GM19452 (cell line): ENCODE measurements around the gene PLCB4.

Experiments used
- ATAC-seq: cut with Tn5 transposase; IDR thresholded peaks from one replicate; pipeline ENCODE4 v1.9.1; 2021; ENCODE audit not compliant: unreplicated experiment

Gene PLCB4

DNA sequence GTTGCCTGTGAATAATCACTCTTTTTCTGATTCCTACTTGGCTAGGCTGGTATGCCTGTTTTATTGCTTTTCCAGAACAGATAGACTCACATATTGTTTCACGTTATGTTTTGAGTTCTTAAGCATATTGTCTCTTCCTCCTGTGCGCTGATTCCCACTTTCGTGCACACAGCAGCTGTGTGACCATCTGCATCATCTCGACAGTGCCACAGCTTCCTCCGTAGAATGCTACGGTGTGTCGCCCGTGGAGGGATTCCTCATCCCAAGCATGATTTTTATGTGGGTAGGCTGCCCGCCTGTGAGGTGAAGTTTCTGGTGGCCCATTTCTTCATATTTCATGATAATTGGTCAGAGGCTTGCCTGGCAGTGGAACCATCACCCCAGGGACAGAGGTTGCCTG is 31.8 kb downstream of the PLCB4 start:
- no peak for ATAC-seq

DNA sequence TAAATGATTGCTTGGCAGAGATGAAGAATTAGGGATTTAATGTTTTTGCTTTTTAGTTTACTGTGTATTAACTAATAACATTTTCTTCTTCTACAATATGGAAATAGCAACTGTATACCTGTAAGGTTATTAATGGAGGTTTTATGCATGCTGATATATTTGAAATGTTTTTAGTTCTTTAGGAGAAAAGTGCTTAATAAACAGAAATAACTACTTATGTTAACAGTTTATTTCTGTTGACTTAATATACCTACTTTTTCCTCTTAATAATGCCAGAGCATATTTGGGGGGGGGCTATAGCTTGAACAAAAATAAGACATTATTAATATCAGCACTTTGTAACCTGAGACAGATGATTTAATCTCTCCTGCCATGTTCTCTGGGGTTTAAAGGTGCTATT is 33.6 kb downstream of the PLCB4 start:
- no peak for ATAC-seq

DNA sequence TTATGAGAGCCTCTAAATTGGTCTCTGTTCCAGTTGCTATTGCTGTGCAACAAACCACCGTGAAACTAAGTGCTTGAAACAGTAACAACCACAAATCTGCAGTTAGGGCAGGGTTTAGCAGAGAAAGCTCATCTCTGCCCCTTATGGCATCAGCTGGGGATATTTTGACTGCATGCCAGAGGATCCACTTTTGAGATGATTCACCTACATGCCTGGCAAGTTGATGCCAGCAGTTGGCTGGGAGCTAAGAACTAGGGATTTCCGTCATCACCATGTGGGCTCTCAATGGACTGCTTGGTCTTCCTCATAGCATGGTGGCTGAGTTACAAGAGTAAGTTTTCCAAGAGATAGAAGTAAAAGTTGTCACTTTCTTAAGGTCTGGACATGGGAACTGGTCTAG is 35.1 kb downstream of the PLCB4 start:
- no peak for ATAC-seq

DNA sequence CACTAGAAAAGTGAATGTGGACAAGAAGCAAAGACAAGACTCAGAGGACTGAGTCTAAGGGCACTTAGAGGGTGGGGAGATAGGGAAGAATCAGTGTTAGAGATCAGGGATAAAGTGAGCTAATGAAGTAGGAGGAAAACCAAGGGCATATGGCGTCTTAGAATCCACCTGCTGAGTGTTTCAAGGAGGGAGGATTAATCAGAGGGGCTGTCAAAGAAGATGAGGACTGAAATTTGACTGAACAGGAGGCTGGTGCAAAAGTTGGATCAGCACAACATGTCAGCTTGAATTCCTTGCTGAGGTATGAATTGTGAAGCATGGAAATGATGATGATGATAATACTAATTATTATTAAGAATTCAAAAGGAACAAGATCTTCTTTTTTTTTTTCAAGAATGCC is 39.4 kb downstream of the PLCB4 start:
- ATAC-seq: no peak

DNA sequence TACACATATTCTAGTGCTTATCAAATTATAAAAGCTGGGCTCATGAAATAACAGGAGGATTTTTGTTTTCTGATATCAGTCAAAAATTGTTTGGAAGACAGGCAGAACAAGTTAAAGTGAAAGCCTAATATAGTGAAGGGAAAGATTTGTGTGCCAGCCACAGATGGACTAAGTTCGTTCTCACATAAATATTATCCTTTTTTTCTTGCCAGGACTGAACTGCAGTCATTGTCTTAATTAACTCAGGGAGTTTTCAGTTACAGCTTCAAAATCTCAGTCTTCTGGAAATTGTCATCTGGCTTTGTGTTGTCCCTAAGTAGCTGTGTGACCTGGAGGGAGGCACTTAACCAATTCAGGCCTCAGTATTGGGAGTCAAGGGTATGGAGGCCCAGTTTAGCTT is 40.7 kb downstream of the PLCB4 start:
- no peak for ATAC-seq

DNA sequence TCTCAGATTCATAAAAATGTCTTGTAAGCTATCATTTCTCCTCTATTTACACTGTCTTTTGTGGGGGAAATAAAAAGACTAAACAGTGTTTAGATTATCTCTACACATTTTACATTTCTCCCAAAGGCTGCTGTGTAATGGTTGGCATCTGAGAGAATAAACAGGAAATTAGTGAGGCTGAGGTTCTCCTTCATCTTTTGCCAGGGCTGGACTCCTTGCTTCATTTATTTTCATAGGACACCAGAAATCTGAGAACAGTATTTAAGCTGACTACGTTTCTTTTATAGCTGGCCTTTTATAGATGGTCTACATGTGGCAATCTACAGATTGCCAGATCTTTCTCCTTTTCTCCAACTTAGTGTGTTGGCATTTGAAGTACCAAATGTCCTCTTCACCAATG is 41.5 kb downstream of the PLCB4 start:
- no peak for ATAC-seq

DNA sequence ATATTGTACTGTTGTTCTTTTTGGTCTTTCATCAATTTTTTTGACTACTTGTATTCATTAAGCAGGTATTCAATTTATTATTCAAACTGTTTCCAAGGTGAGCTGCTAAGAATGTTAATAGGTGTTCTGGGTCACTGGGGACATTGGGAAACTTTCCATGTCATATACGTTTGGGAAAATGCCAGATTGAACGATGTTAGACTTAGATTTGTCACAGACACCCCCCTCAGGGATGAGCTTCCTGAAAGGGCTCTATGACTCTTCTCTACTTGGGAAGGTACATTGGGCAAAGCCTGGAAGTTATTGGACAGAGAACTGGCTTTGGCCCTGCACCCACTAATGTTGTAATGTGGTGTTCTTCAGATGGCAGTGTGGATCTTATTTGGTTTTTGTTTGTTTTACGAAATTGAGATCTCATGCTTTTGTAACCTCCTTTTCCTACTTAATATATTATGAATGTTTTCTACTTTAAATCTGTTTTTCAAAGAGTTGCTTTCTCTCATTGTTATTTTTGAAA is 42.1 kb downstream of the PLCB4 start:
- no peak for ATAC-seq

DNA sequence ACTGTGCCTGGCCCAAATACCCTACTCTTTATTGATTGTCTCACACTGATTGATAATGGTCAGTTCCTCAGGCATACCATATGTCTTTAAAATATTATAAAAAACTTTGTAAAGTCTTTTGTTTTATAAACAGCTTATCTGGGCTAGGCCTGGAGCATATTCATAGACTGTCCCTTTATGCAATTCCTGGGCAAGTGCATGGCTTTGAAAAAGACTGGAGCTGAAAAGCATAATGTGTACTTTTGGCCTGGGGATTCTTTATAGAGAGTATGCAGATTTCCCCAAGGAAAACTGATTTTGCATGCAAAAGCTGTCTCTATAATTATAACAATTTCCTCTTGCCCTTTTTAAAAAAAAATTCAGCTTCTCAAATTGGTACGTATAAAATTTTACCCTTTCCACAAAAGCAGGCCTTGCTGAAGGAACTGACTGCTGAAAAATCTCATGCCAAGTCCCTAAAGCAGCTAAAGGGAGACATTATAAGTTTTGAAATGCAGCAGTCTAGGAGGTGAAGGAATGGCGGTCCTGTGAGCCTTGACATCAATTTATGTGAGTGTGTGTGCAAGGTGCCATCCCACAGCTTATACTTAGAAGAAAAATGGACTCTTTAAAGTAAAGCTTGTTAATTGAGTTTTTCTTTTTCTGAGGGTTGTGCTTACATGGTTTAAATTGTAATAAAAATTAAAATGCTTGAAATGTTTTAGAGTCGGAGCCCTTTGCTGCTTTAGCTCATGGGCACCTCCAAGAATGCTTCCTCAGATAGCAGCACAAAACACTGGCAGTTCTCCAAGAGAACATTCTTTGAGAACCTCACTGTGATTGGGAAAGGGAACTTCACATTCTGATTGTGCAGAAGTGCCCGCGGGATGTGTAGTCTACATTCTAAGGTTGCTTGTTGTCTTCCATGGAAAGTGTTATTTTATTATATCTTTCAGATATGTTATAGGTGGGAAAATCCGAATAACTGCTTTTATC is 43.9 kb downstream of the PLCB4 start:
- ATAC-seq: no peak

DNA sequence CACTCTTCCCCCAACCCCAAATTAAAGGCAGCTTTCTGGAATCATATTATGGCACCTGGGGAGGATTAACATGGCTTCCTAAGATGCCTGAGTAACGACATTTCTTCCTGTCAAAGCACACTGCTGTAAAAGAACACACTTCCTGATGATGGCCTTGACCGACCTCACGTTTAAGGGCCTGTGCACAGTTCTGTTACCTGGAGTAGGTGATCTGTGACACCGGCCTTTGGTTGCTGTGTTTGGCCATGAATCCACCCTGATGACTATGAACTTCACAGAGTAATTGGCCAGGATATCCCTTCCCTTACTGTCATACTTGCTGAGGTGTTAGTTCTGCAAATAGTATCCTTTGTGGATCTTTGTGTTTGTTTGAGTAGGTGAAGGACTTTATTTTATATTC is 45.8 kb downstream of the PLCB4 start:
- ATAC-seq: no peak

DNA sequence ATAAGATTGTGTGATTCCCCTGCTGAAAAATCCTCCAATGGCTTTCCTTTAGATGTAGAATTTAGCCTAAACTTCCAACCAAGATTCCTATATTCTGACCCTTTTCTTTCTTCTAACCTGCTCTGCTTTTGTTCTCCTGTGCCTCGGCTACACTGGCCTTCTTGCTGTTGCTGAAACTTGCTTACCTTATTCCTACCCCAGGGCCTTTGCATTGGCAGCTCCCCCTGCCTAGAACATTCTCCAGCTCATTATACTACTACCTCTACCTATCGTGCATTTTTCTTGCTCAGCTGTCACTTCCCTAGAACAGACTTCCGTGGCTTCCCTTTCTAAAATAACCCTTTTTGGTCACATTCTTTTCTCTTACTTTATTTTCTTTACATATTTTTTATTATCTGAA is 48.7 kb downstream of the PLCB4 start:
- no peak for ATAC-seq

DNA sequence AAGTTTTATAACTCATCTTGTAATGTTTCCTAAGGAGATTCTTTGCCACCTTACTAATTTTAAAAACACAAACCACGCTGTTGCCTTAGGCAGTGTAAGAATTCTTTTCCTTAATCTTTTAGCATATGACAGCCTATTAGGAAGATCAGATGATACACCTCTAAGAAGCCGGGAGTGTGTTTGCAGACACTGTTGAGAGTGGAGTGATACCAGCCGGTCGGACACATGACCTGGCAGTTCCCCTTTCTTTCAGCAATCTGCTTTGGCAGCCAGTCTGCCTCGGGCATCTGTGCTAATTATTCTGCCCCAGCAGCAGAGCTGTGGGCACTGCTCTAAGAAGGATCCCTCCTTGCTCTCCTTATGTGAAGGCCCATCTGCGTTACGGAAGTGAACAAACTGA is 50.9 kb downstream of the PLCB4 start:
- no peak for ATAC-seq

DNA sequence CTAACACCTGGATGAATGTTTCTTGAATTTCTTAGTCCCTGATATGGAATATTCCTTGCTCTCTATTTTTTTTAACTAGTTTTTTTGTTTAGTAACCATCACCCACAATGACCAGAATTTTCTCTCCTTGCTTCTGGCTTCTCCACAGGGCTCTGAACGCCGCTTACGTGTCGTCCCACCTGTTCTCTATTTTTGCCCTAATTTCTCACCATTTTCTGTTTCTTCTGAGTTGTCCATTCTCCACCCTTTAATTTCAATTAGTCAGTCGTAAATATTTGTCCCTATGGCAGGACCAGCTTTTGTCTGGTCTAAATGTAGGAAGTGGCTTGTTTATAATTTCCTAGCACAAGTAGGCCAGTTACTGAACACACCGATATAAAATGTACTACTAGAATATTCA is 52.3 kb downstream of the PLCB4 start:
- ATAC-seq: no peak

DNA sequence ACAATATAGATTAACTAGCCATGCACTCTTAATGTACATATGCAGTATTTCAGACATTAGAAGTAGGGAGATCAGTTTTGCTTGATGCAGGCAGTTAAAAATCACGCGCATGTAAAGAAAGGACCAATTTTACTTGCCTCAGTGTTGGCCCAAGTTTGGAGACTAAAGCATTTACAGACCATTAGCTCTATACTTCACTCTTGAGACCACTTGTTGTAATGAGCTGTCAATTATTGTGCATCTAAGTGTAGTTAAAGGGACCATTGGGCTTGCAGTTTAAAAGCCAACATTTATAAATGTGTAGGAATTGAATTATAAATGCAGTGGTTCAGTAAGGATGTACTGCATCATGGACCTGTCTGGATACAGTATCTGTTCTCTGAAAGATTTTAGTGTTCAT is 53.7 kb downstream of the PLCB4 start:
- no peak for ATAC-seq

DNA sequence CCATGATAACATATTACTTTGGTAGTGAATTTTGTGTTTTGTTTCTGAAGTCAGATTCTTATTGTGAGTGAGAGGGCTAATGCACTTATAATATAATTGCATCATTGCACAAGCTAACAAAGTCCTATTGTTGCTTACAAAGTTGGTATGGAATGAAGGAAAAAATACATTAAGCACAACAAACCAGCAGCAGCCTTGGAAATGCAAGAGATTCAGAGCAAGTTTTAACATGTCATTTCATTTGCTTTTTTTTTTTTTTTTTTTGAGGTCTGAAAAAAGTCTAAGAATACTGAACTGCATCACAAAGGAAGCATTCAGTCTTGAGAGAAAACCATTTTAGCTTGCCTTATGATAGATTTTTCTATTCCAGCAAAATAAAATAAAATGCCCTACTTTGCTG is 57.6 kb downstream of the PLCB4 start:
- no peak for ATAC-seq

DNA sequence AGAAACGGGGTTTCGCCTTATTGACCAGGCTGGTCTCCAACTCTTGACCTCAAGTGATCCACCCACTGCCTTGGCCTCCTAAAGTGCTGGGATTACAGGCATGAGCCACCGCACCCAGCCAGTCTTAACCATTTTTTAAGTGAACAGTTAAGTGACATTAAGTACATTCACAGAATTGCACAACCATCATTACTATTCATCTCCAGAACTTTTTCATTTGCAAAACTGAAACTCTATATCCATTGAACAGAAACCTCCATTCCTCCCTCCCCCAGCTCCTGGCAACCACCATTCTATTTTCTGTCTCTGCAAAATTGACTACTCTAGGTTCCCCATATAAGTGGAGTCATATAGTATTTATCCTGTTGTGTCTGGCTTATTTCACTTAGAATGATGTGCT is 59.7 kb downstream of the PLCB4 start:
- ATAC-seq: no peak

DNA sequence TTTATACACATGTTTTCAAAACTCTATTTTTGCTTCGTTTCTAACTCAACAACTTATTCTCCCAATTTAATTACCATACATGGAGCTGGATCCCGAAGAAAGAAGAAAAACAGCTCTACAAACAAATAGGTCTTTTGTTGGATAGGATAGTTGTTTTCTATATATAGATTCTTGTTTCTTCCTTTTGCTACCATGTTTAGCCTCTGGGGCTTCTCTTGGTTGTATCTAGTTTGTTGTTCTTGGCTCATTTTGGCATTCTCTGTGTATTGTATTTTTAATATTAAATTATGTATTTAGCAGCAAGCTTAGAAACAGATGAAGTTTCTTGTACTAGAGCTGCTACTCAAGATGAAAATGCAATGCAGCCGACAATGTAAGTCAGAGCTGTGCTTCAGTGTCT is 60.9 kb downstream of the PLCB4 start:
- no peak for ATAC-seq

DNA sequence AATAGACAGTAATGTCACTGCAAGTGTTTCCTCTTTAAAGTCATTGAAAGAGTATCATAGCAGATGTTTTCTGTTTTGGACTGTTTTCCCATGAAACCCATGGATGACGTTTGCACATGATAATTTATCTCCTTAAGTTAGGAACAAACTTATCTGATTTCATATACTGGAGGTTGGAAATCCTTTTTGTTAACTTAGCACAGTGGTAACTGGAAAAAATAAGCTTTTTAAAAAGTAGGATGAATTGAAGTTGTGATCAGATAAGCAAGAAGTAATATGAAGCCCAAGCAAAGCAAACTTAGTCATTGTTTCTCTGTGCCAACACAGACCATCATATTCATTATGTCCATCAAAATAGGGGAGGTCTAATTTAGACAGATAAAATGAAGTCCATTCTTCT is 61.6 kb downstream of the PLCB4 start:
- no peak for ATAC-seq

DNA sequence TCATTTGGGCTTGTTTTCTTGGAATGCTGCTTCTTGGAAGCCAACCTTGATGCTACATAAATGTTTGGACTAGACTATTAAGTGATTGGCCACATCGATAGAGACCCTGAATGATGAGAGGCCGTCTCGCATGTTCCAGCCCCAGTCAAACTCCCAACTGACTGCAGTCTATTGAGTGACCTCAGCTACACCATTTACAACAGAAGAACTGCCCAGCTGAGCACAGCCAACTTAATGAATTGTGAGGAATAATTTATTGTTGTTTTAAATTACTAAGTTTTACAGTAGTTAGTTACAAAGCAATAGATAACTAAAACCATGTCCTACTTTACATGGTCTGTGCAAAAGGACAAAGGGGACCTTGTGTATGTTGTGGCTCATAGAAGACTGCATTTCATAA is 63.0 kb downstream of the PLCB4 start:
- ATAC-seq: no peak

DNA sequence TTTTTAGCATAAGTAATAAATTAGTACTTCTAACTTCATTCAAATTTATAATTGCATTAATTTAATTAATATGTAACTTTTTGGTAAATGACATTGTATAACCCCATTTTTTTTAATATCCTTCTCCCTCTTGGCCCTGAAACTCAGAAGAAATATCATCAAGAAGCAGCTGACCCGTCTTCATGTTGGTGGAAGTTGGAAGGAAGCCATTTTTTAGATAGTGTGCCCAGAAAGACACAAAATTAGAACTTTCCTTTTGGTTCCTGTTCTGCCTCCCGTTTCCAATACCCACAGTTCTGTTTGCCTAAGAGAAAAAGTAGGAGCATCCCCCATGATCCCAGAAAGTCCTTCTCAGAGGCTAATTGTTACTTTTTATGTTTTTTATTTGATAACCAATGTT is 65.5 kb downstream of the PLCB4 start:
- ATAC-seq: no peak

DNA sequence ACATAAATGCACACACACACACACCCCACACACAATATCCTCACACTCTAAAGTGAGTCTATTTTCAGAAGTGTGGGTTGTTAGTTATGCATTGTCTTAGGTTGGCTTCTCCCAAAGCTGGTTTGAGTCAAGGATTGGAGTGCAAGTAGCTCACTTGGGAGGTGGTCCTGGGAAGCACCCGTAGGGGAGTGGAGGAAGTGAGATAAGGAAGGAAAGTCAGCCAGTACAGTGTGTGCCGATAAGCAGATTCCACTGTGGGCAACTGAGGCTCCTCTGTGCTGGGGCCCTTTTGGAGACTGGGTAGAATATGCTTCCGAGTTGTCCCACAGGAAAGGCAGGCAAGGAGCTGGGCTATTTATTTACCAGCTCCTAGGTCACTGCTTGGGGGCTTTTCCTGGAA is 67.2 kb downstream of the PLCB4 start:
- no peak for ATAC-seq

DNA sequence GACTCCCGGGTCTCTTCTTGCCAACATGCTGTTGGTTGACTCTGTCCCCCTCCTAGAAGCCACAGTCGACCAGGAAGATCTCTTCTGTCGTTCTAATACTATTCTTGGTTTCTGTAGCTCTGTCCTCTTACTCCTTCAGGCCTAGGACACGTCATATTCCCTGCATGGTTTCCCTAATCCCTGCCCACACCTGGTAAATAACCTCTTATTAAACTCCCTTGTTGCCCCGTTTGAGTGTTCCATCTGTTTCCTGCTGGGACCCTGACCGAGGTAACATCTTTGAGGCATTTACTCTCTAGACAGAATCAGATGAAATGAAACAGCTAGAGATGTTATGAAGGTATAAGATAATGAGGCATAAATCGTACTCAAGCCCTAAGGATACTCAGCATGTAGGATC is 68.1 kb downstream of the PLCB4 start:
- ATAC-seq: no peak

DNA sequence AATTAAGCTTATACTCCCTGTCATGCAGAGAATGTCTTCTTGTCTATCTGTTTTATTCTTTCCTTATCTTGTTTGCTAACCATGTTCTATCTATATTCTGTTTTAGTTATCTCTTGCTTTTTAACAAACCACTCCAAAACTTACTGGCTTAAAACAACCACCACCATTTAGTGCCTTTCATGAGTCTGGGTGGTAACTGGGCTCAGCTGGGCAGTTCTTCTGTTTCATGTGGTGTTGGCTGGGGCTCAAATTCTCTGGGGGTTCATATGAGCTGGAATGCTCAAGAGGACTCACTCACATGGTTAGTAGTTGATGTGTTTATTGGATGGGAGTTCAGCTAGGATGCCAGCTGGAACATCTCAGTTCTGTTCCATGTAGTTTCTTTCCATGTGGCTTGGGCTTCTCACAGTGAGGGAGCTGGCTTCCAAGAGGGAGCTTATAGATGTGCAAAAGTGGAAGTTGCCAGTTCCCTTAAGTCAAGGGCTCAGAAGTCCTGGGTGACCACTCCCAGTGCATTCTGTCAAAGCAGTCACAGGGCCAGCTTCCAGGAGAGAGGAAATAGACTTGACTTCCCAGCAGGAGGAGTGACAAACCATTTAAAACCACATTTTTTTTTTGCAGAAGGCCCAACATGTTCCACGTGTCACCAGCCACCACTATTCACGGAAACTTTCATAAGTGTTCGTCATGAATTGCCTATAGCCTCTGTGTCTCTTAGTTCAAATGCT is 70.4 kb downstream of the PLCB4 start:
- no peak for ATAC-seq
